ENCODE data around the gene PTP4A1. TPM values are rescaled to one million over a fixed set of nuclear protein-coding genes. Genes with fewer than 3 reads are reported as not detected.

PTP4A1 gene
- total RNA-seq, 4 donors from 2014 or later: 10.5 to 22.8 (median 18.4) TPM

DNA sequence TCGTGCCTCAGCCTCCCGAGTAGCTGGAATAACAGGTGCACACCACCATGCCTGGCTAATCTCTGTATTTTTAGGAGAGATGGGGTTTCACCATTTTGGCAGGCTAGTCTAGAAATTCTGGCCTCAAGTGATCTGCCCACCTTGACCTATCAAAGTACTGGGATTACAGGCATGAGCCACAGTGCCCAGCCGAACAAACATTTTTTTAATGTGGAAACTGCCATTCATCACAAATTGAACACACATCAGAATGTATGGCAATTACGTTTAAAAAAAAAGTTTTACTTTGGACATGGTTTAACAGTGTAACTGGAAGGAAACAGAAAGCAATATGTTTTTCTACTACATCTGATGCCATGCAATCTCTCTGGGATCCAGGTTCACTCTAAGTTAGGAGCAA, 38.3 kb upstream of the PTP4A1 start:
- no peak overlapping the region for H3K27ac ChIP-seq
- no peak for TF ChIP-seq POLR2A (IDR thresholded peaks at IDR 0.05)
- TF ChIP-seq, protein P1, sequence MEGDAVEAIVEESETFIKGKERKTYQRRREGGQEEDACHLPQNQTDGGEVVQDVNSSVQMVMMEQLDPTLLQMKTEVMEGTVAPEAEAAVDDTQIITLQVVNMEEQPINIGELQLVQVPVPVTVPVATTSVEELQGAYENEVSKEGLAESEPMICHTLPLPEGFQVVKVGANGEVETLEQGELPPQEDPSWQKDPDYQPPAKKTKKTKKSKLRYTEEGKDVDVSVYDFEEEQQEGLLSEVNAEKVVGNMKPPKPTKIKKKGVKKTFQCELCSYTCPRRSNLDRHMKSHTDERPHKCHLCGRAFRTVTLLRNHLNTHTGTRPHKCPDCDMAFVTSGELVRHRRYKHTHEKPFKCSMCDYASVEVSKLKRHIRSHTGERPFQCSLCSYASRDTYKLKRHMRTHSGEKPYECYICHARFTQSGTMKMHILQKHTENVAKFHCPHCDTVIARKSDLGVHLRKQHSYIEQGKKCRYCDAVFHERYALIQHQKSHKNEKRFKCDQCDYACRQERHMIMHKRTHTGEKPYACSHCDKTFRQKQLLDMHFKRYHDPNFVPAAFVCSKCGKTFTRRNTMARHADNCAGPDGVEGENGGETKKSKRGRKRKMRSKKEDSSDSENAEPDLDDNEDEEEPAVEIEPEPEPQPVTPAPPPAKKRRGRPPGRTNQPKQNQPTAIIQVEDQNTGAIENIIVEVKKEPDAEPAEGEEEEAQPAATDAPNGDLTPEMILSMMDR (IDR thresholded peaks at IDR 0.05): no peak
- H3K36me3 ChIP-seq: no peaks in the 10 kb centered on the region
- H3K27me3 ChIP-seq: no peaks in the 10 kb centered on the region
- no peaks in the 10 kb centered on the region for H3K4me1 ChIP-seq
- no peak overlapping the region for H3K4me3 ChIP-seq
- H3K9me3 ChIP-seq: no peaks in the 10 kb centered on the region
- 86 to 94% methylated on average over 4 of the region's 4 CpGs for WGBS, 2 donors
- no peak for DNase-seq (ENCODE audit: low spot score in 2 of 2)

DNA sequence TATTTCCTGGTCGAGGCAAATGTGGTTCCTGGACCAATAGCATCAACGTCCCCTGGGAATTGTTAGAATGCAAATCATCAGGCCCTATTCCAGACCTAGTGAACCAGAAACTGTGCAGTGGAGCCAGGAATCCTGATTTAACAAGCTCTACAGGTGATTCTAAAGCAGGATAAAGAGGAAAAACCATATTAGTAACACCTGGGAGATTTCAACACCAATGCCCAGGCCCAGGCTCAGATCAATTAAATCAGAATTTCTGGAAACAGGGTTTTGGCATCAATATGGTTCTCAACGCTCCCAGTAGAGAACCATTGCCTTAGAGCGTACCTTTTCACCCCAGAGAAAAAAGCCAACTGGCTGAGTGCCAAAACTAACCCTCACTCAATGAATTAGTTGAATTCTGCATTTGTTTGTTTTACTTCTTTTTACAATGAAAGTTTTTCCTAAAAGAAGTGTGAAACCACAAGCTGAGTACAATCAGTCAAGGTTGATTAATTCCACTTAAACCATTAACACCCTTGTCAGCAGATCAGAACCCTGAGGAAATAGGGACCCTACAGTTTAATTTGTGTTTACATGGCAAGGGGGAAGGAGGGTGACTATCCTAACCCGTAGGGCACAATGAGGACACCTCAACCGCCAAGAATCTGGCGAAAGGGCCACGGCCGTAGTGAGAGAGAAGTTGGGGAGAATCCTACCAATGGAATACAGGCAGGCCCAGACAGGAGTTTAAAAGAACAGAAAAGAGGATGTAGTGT, 34.9 kb upstream of the PTP4A1 start:
- no peak for DNase-seq (ENCODE audit: low spot score in 2 of 2)

DNA sequence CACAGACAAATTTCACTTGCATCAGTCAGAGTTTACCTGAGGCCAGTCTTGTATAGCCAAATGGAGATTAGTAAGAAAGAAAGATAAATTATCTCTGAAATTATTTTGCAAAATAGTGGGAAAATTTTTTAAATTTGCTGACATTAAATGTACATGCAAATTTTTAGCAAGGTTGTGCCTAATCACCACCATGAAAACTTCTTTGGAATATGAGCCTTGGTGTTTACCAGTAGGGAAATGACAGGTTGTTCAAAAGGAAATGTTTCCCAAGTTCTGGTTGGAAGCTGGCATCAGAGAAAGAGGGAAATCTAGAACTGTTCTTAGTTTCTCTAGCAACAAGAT, 34.4 kb upstream of the PTP4A1 start:
- TF ChIP-seq EP300 (IDR thresholded peaks at IDR 0.05) (no peak), POLR2A (IDR thresholded peaks at IDR 0.05) (no peak)
- TF ChIP-seq, protein P1 (IDR thresholded peaks at IDR 0.05): no peak
- Histone ChIP-seq H3K4me3 (no peak overlapping the region), H3K27me3 (no peaks in the 10 kb centered on the region), H3K27ac (no peak overlapping the region), H3K9me3 (peaks cover 0 to 4% (median 0%) of the 10 kb centered on the region in 4 donors), H3K4me1 (no peaks in the 10 kb centered on the region), H3K36me3 (no peaks in the 10 kb centered on the region)
- DNase-seq (ENCODE audit: low spot score in 2 of 2): no peak

More for the DNA sequence above, 34.9 kb upstream of the PTP4A1 start:
- Histone ChIP-seq H3K9me3 (peaks cover 0 to 4% (median 0%) of the 10 kb centered on the region in 4 donors), H3K36me3 (no peaks in the 10 kb centered on the region), H3K4me3 (no peak overlapping the region), H3K4me1 (no peaks in the 10 kb centered on the region), H3K27me3 (no peaks in the 10 kb centered on the region), H3K27ac (no peak overlapping the region)
- WGBS, 2 donors: 43 to 45% methylated on average over 9 of the region's 9 CpGs
- no peak for TF ChIP-seq EP300 (IDR thresholded peaks at IDR 0.05)
- no peak for TF ChIP-seq POLR2A (IDR thresholded peaks at IDR 0.05)
- TF ChIP-seq, protein P1 (IDR thresholded peaks at IDR 0.05): no peak

GRCh38 chr6:63538550-63538949, 33.7 kb upstream of the PTP4A1 start:
- Histone ChIP-seq H3K27me3 (no peaks in the 10 kb centered on the region), H3K4me3 (no peak overlapping the region), H3K4me1 (no peaks in the 10 kb centered on the region), H3K36me3 (no peaks in the 10 kb centered on the region), H3K27ac (no peak overlapping the region), H3K9me3 (peaks cover 0 to 4% (median 0%) of the 10 kb centered on the region in 4 donors)
- TF ChIP-seq POLR2A (IDR thresholded peaks at IDR 0.05): no peak
- TF ChIP-seq EP300 (IDR thresholded peaks at IDR 0.05): no peak
- TF ChIP-seq, protein P1 (IDR thresholded peaks at IDR 0.05): no peak
- 80 to 81% methylated on average over 1 of the region's 1 CpG for WGBS, 2 donors
- DNase-seq (ENCODE audit: low spot score in 2 of 2): no peak

GRCh38 chr6:63543001-63543400, 29.3 kb upstream of the PTP4A1 start:
- TF ChIP-seq, protein P1 (IDR thresholded peaks at IDR 0.05): no peak
- TF ChIP-seq POLR2A (IDR thresholded peaks at IDR 0.05) (no peak), EP300 (IDR thresholded peaks at IDR 0.05) (no peak)
- WGBS, 2 donors: 35 to 49% methylated on average over 1 of the region's 1 CpG
- no peaks in the 10 kb centered on the region for H3K36me3 ChIP-seq
- peaks cover 0 to 4% (median 0%) of the 10 kb centered on the region in 4 donors for H3K9me3 ChIP-seq
- H3K4me3 ChIP-seq: no peak overlapping the region
- DNase-seq (ENCODE audit: low spot score in 2 of 2): no peak
- no peak overlapping the region for H3K27ac ChIP-seq
- no peaks in the 10 kb centered on the region for H3K27me3 ChIP-seq
- no peaks in the 10 kb centered on the region for H3K4me1 ChIP-seq
